Loucy (cell line): ENCODE results near the gene UNKL.

ENCODE experiments used
- EZH2phosphoT487 ChIP-seq: fragments of 200-600 bp; IDR thresholded peaks from 2 replicates; pipeline ENCODE4 v1.6.1; 2018; ENCODE audit warnings: antibody characterized with exemption, mild to moderate bottlenecking, moderate library complexity, borderline replicate concordance
- TF ChIP-seq, protein P1 (sequence below): fragments of 200-600 bp; sonication (generic); conservative IDR thresholded peaks from 2 replicates; pipeline ENCODE4 v1.5.1; 2014; ENCODE audit warnings: mild to moderate bottlenecking, antibody characterized with exemption, low read length

- TF ChIP-seq, protein P1, sequence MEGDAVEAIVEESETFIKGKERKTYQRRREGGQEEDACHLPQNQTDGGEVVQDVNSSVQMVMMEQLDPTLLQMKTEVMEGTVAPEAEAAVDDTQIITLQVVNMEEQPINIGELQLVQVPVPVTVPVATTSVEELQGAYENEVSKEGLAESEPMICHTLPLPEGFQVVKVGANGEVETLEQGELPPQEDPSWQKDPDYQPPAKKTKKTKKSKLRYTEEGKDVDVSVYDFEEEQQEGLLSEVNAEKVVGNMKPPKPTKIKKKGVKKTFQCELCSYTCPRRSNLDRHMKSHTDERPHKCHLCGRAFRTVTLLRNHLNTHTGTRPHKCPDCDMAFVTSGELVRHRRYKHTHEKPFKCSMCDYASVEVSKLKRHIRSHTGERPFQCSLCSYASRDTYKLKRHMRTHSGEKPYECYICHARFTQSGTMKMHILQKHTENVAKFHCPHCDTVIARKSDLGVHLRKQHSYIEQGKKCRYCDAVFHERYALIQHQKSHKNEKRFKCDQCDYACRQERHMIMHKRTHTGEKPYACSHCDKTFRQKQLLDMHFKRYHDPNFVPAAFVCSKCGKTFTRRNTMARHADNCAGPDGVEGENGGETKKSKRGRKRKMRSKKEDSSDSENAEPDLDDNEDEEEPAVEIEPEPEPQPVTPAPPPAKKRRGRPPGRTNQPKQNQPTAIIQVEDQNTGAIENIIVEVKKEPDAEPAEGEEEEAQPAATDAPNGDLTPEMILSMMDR: no peak
- TF ChIP-seq EZH2phosphoT487: no peak
These were observed 11.3 kb upstream of the UNKL start for GRCh38 chr16:1425616-1426370.
